Stimulated activated CD4-positive, alpha-beta T cell treated with anti-CD3 and anti-CD28 coated beads, TNF-alpha, amount 100 ng/mL, for 1 hour (primary cell): ENCODE data around the gene LDHB.
A peak's percentile ranks its signal among the peaks of the same experiment; 100 is the strongest.
"Not testable (repeated sequence)": the region's sequence is repeated elsewhere in the genome, so short reads cannot be mapped to it uniquely, and the experiment has no call there.

Source experiments
- DNase-seq, 3 donors: peaks; one replicate each; pipeline ENCODE4 v3.0.0-alpha.2; 2020; ENCODE audit warnings: low read depth in 3 of 3, low spot score in 1 of 3

Gene LDHB

DNA sequence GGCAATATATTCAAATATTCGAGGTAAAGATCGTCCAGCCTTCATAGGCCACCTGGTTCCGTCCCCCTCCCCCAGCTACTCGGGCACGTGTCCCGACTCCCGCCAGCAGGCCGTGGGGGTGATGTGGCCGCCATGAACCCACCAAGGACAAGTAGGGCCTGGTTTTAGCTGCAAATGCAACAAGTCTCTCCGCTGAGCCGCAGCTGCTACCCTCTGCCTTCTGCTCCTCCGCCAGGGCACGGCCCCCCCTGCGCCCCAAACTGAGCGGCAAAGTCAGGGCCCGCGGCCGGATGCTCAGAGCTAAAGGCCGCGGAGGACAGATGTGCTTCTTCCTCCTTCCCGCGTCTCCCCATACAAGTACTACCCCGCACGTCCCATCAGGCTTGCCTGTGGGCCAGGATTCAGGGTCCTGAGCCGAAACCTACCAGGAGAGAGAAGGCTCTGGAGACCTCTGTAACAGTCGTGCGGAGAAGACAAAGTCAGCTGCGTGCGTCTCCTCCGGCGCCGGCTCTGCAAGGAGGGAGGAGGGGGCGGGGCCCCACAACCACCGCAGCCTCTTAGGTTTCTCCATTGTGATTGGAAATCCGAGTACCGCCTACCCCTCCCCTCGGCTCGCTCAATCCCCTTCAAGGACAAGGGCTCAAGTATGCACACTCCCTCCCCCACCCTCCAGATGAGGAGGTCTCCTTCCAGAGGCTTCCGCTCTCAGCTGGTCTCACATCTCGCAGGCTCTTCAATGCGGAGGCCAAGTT, at the start of gene LDHB:
Gene LDHB, minus strand, starts transcription at position 517 of the 752 bp plus-strand sequence. CDS start 3,171 bp downstream, outside the sequence.
- DNase-seq, result peak; percentile 77 to 86 (median 79)

GRCh38 chr12:21704847-21705246, 47.2 kb upstream of the LDHB start:
- no peak for DNase-seq

GRCh38 chr12:21699851-21700250, 42.2 kb upstream of the LDHB start:
- DNase-seq, result no peak

DNA sequence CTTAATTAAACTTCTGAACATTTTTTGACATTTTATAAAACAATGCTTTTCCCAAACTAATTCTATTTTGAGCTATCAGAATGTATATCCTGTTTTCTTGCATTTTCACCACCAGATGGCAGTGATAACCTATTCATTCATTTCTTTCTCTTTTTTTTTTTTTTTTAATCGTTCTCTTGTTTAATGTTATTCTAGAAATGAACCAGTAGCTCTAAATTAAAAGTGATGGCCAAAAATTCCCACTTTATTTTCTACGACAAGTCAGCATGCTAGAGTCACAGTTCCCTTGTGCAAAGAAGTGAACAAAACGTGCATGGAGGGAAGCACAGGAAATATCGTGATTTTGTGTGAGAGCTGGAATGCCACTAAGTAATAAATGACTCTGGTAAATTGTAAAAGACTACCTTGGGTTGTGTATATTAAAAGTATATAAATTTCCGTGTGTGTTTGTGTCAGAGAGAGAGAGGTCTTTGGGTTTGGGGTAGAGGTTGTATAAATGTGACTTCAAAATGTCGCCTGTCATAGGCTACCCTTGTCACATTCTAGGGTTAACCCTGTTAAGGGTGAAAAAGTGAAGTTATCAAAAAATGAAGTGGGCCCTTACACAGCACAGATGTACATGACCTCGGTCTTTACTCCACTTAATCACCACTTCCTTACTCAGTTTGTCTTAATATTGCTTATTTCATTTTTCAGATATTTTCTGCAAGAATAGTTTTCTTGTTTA, 40.4 kb upstream of the LDHB start:
- no peak for DNase-seq

DNA sequence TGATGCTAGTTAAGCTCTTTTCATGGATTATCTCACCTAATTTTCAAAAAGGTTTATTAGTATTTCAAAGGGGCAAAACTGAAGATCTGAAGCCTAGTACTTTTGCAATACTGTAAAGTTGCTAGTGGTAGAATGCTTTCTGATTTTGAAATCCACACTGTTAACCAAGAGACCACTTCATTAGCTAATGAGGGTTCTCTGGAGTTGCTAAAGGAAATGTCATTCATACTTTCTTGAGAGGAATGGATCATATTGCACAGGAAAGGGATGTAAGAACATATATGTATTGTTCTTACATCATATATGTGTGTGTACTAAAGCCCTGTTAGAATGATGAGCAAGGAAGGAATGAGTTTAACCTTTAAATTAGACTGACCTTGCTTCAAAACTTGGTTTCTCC, 39.0 kb upstream of the LDHB start:
- no peak for DNase-seq

- no peak for DNase-seq
These were observed 38.3 kb upstream of the LDHB start for GRCh38 chr12:21695986-21696385.

DNA sequence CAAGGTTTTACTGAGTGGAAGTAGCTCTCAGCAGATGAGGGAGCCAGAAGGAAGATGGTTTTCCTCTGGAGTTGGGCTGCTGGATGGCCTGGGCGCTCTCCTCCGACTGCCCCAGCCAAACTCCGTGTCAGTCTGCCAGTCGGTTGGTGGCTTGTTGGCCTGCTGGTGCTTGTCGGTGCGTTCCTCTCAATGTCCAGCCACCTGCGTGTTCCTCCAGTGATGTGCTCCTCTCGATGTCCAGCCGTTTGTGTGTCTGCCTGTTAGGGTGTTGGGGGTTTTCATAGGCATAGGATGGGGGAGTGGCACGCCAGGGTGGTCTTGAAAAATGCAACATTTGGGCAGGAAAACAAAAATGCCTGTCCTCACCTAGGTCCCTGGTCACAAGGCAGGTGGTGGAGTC, 37.0 kb upstream of the LDHB start:
- no peak for DNase-seq

GRCh38 chr12:21691515-21691914, 33.9 kb upstream of the LDHB start:
- no peak for DNase-seq

- no peak for DNase-seq
These were observed 33.2 kb upstream of the LDHB start for GRCh38 chr12:21690704-21691368.

DNA sequence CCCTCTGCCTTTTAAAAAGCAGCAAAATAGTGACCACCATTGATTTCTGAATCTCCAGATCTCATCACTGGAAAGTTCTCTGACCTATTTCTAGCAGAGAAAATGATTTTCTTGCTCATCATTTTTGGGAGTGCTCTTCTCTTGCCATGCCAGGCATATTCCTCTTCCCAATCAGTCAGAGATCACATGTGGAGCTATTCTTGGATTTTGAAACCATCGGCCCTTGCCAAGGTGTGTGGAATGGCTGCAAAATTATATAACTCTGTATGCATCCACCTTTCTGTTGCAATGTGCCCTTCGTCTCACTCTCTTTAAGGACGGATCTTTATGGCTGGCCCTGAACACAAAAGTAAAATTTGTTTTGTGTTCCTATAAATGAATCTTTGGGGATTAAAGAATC, 25.5 kb upstream of the LDHB start:
- DNase-seq, result no peak

- DNase-seq, result no peak
These were observed 21.3 kb upstream of the LDHB start for GRCh38 chr12:21678959-21679358.

DNA sequence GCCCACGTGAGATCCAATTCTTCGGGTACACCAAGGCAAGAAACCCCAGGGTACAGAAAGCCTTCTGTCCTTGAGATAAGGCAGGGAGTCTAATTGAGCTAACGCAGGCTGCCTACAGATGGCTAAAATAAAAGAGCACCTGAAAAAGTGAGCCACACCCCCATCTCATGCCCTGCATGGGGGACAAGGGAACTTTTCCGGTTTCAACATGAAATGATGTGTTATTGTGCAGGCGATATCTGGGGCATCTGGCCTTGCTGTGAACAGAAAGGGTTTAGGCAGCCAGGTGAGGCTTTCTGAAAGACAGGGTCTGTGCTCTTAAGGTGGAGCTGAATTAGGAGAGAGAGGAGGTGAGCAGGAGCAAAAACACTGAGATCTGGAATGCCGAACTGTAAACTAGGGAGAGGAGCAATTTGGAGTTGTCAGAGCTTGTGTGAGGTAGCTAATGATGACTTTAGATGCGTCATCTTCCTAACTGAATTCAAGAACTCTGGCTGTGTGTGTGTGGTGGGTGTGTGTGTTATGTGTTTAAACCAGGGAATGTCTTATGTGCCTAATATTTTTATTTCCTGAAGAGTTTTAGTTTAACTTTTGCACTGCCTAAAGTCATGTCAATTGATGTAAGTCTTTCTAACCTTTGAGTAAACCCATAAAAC, 20.1 kb upstream of the LDHB start:
- no peak for DNase-seq

DNA sequence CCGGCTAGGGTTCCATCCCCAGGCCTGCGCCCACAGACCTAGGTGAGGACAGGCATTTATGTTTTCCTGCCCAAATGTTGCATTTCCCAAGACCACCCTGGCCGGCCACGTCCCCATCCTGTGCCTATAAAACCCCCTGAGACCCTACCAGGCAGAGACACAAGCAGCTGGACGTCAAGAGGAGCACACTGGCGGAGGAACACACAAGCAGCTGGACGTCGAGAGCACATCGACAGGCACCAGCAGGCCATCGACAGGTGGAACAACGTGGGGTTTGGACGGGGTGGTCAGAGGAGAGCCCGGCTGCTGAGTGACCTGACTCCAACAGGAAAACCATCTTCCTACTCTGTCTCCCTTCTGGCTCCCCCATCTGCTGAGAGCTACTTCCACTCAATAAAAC, 19.6 kb upstream of the LDHB start:
- no peak for DNase-seq

- DNase-seq, result no peak
These were observed 19.1 kb upstream of the LDHB start for GRCh38 chr12:21676776-21677175.

DNA sequence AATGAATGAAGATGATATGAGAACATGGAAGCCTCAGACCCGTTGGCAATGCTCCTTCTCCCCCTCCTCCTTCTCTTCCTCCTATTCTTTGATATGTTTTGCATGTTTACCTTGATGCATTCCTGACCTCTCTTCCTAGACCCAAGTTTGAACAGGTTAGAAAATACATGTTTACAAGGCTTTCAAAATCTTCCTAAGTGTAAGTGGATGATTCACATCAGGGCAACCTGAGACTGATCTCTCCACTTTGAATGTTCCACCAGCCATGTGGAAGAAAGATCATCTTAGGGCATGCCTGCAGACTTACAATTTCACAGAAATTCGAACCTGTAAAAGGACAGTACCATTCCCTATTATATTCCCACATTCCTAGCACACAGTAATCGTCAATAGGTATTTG, 18.0 kb upstream of the LDHB start:
- no peak for DNase-seq

DNA sequence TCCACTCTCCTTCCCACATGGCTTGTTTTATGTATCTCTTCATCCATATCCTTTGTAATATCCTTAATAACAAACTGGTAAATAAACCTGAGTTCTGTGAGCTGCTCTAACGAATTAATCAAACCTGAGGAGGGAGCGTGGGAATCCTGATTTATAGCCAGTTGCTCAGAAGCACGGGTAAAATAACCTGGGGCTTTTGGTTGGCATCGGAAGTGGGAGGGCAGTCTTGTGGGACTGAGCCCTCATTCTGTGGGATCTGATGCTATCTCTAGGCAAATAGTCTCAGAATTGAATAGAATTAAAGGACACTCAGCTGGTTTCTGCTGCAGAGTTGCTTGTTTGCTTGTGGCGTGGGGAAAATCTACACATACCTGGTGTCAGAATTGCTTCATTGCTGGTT, 17.5 kb upstream of the LDHB start:
- no peak for DNase-seq

- DNase-seq, result not testable (repeated sequence)
These were observed 16.3 kb upstream of the LDHB start for GRCh38 chr12:21673830-21674552.

DNA sequence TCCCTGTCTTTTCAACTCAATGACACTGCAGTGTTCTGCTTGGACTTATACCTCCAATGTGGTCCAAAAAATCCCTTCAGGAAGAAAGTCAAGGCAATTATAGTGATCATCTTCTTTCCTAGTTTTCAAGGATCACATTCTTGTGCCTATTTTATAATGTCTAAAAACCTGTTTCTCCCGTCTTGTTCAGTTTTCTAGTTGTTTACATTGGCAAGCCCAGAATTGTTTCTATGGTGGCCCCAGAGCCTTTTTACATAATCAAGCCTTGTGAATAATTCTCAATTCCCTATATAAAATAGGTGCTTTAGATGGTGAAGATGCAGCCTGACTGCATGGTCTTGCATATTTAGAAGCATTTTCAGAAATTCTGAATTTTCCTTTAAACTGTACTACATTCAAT, 14.5 kb upstream of the LDHB start:
- no peak for DNase-seq

- DNase-seq, result no peak
These were observed 9.1 kb upstream of the LDHB start for GRCh38 chr12:21666722-21667121.

DNA sequence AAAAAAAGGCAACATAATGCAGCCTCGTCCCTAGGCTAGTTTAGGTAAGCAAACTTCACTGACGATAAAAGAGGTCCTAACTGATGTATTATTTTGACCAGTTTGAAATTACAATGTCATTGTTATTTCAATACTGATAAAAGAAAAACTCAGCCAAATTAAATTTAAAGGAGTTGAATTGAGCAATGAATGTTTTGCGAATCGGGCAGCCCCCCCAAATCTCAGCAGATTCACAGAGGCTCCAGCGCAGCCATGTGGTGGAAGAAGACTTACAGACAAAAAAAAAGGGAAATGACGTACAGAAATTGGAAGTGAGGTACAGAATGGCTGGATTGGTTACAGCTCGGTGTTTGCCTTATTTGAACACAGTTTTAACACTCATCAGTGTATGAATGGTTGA, 8.2 kb upstream of the LDHB start:
- no peak for DNase-seq
